OCI-LY3 (cell line): ENCODE data around the gene PCDHGB4.
A peak's percentile ranks its signal among the peaks of the same experiment; 100 is the strongest.

Source experiments
- H2AFZ ChIP-seq: fragments of 200-600, 300-600 bp; shearing (Covaris generic); 2 replicates; pipeline ENCODE4 v1.6.0; 2014; ENCODE audit warnings: antibody characterized with exemption, low read depth, low read length
- H3K27ac ChIP-seq: fragments of 200-600, 300-600 bp; sonication (generic); 2 replicates; pipeline ENCODE4 v1.5.1; 2014; ENCODE audit warnings: mild to moderate bottlenecking, low read length, moderate library complexity, mixed read lengths
- H3K27me3 ChIP-seq: fragments of 200-600, 300-600 bp; sonication (generic); 2 replicates; pipeline ENCODE4 v1.6.1; 2014; ENCODE audit warnings: low read depth, low read length, mixed read lengths
- H3K36me3 ChIP-seq: fragments of 200-600, 300-600 bp; sonication (generic); replicated peaks from 2 replicates; pipeline ENCODE3; 2014; ENCODE audit warnings: low read depth, low read length, mixed read lengths
- H3K4me1 ChIP-seq: fragments of 300-600, 200-600 bp; sonication (generic); 2 replicates; pipeline ENCODE4 v1.6.1; 2014; ENCODE audit warnings: low read length, mixed read lengths
- H3K4me2 ChIP-seq: fragments of 200-600, 300-600 bp; sonication (generic); 2 replicates; pipeline ENCODE4 v1.6.1; 2014; ENCODE audit warnings: low read length, mixed read lengths
- H3K4me3 ChIP-seq: fragments of 300-600, 200-600 bp; sonication (generic); 2 replicates; pipeline ENCODE4 v1.5.1; 2014; ENCODE audit warnings: antibody characterized with exemption, mild to moderate bottlenecking, low read length, moderate library complexity
- H3K79me2 ChIP-seq: fragments of 300-600, 200-600 bp; shearing (Covaris generic); 2 replicates; pipeline ENCODE4 v1.6.1; 2014; ENCODE audit warnings: mild to moderate bottlenecking, low read length, mixed read lengths
- H3K9ac ChIP-seq: fragments of 300-600, 200-600 bp; shearing (Covaris generic); 2 replicates; pipeline ENCODE4 v1.6.0; 2014; ENCODE audit warnings: mild to moderate bottlenecking, low read length, moderate library complexity
- H3K9me3 ChIP-seq: fragments of 200-600, 300-600 bp; shearing (Covaris generic); 2 replicates; pipeline ENCODE4 v1.6.1; 2014; ENCODE audit warnings: low read length, mixed read lengths; ENCODE audit not compliant: insufficient read depth
- H4K20me1 ChIP-seq: fragments of 200-600, 300-600 bp; sonication (generic); 2 replicates; pipeline ENCODE4 v1.6.1; 2016; ENCODE audit warnings: low read length, mixed read lengths; ENCODE audit not compliant: insufficient read depth
- EZH2phosphoT487 ChIP-seq: fragments of 200-600 bp; shearing (Covaris generic); IDR thresholded peaks from 2 replicates; pipeline ENCODE4 v1.6.1; 2018; ENCODE audit warnings: antibody characterized with exemption, mixed run types, low read depth
- TF ChIP-seq, protein P1 (sequence below): fragments of 200-600, 300-600 bp; sonication (generic); IDR thresholded peaks from 2 replicates; pipeline ENCODE4 v1.5.1; 2014; ENCODE audit warnings: antibody characterized with exemption, low read length, low read depth

PCDHGB4 gene

DNA sequence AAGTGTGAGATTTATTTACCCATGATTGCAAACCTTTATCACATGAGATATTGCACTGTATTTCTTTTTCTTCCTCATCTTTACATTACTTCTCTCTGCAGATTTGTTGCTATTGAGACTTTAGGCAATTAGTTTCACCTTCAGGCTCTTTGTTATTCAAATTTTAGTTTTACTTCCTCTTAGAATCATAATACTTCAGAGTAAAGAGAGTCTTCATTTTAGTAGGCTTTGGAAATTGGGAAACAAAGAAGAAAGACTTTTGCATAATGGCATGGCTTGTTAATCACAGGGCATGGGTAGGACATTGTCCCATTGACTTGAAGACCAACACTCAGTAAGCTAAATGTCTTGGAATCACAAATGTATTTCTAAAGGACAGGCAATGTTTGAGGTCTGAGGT, 24.8 kb upstream of the PCDHGB4 start:
- Histone ChIP-seq H3K9ac (no peak overlapping the region), H3K79me2 (no peaks in the 10 kb centered on the region), H3K27me3 (no peaks in the 10 kb centered on the region), H3K27ac (no peak overlapping the region), H2AFZ (no peak overlapping the region), H4K20me1 (no peaks in the 10 kb centered on the region), H3K9me3 (no peaks in the 10 kb centered on the region), H3K4me1 (no peaks in the 10 kb centered on the region), H3K4me3 (no peak overlapping the region), H3K4me2 (no peak overlapping the region), H3K36me3 (no peaks in the 10 kb centered on the region)
- TF ChIP-seq EZH2phosphoT487 = no peak

DNA sequence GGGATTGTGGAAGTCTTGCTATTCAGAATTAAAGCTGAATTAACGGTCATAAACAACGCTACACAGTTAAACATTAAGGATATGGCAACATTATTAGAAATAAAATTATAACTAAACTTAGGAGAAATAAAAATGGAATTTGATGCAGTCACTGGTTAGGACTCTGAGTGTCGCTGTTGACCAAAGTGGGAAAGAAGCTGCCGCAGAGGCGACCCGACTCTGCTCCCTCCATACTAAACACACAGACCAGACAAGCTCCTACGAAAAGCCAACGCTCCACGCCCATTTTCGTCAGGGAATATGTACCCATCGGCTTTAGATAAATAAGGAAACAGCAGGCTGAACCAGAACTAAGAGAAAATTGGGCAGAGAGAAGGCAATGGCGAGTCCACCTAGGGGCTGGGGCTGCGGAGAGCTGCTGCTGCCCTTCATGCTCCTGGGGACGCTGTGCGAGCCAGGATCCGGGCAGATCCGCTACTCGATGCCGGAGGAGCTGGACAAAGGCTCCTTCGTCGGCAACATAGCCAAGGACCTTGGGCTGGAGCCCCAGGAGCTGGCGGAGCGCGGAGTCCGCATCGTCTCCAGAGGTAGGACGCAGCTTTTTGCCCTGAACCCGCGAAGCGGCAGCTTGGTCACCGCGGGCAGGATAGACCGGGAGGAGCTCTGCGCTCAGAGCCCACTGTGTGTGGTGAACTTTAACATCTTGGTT, 23.4 kb upstream of the PCDHGB4 start, which contains the start of gene PCDHGA5:
PCDHGA5 (plus strand) TSS at position 211 of the 709 bp plus-strand sequence; CDS start at position 380, 169 bp downstream.
- no peaks in the 10 kb centered on the region for H3K36me3 ChIP-seq
- H3K4me1 ChIP-seq = no peaks in the 10 kb centered on the region
- H3K9me3 ChIP-seq = no peaks in the 10 kb centered on the region
- H3K4me2 ChIP-seq = no peak within 1 kb of the TSS
- H3K27me3 ChIP-seq = no peaks in the 10 kb centered on the region
- no peak within 1 kb of the TSS for H2AFZ ChIP-seq
- no peak within 1 kb of the TSS for H3K4me3 ChIP-seq
- H3K27ac ChIP-seq = no peak within 1 kb of the TSS
- H4K20me1 ChIP-seq = no peaks in the 10 kb centered on the region
- TF ChIP-seq, protein P1, sequence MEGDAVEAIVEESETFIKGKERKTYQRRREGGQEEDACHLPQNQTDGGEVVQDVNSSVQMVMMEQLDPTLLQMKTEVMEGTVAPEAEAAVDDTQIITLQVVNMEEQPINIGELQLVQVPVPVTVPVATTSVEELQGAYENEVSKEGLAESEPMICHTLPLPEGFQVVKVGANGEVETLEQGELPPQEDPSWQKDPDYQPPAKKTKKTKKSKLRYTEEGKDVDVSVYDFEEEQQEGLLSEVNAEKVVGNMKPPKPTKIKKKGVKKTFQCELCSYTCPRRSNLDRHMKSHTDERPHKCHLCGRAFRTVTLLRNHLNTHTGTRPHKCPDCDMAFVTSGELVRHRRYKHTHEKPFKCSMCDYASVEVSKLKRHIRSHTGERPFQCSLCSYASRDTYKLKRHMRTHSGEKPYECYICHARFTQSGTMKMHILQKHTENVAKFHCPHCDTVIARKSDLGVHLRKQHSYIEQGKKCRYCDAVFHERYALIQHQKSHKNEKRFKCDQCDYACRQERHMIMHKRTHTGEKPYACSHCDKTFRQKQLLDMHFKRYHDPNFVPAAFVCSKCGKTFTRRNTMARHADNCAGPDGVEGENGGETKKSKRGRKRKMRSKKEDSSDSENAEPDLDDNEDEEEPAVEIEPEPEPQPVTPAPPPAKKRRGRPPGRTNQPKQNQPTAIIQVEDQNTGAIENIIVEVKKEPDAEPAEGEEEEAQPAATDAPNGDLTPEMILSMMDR = no peak
- no peak for TF ChIP-seq EZH2phosphoT487
- H3K9ac ChIP-seq = no peak within 1 kb of the TSS
- H3K79me2 ChIP-seq = no peaks in the 10 kb centered on the region

DNA sequence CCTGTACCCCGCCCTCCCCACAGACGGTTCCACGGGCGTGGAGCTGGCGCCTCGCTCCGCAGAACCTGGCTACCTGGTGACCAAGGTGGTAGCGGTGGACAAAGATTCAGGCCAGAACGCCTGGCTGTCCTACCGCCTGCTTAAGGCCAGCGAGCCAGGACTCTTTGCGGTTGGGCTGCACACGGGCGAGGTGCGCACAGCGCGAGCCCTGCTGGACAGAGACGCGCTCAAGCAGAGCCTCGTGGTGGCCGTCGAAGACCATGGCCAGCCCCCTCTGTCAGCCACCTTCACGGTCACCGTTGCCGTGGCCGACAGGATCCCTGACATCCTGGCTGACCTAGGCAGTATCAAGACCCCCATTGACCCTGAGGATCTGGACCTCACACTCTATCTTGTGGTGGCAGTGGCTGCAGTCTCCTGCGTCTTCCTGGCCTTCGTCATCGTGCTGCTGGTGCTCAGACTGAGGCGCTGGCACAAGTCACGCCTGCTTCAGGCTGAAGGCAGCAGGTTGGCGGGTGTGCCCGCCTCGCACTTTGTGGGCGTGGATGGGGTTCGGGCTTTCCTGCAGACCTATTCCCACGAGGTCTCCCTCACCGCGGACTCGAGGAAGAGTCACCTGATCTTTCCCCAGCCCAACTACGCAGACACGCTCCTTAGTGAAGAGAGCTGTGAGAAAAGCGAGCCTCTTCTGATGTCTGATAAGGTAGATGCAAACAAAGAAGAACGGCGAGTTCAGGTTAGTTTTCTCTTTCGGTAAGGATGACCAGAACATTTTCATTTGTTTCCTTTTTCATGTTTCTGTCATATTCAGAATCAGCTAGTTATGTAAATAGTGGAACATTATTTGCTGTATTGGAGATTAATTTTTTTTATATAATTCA, 21.2 kb upstream of the PCDHGB4 start:
- no peaks in the 10 kb centered on the region for H3K79me2 ChIP-seq
- no peaks in the 10 kb centered on the region for H3K9me3 ChIP-seq
- TF ChIP-seq, protein P1 = no peak
- no peak for TF ChIP-seq EZH2phosphoT487
- no peaks in the 10 kb centered on the region for H3K27me3 ChIP-seq
- H2AFZ ChIP-seq = no peak overlapping the region
- H3K27ac ChIP-seq = no peak overlapping the region
- H4K20me1 ChIP-seq = no peaks in the 10 kb centered on the region
- H3K36me3 ChIP-seq = no peaks in the 10 kb centered on the region
- no peak overlapping the region for H3K9ac ChIP-seq
- no peak overlapping the region for H3K4me2 ChIP-seq
- H3K4me1 ChIP-seq = no peaks in the 10 kb centered on the region
- H3K4me3 ChIP-seq = no peak overlapping the region

DNA sequence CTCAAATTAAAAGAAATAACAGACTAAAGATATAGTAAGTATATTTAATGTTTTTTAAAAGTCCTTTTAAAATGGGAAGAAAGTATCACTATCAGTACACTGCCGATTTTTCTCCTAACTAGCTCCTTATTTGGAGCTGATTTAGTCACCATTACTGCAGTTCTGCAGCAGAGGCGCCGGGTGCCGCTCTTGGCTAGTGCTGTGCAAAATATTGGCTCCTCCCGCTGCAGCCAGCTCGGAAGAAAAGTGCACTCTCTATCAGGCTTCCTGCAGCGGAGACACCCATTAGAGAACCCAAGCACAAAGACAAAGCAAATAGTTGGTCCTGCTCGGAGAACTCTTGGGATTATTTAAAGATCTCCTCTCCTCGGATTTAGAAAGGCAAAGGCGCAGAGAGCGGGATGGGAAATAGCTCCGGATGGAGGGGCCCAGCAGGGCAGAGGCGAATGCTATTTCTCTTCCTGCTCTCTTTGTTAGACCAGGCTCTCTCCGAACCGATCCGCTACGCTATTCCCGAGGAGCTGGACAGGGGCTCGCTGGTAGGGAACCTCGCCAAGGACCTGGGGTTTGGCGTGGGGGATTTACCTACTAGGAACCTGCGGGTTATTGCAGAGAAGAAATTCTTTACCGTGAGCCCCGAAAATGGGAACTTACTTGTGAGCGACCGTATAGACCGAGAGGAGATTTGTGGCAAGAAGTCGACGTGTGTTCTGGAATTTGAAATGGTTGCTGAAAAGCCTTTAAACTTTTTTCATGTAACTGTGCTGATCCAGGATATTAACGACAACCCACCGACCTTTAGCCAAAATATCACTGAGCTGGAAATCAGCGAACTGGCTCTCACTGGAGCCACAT, 17.3 kb upstream of the PCDHGB4 start, which contains the start of gene PCDHGB3:
PCDHGB3 (plus strand) TSS at position 249 of the 855 bp plus-strand sequence; CDS start at position 402, 153 bp downstream.
- peak within 1 kb of the TSS; percentile 91 for H2AFZ ChIP-seq

More for the DNA sequence above, 17.3 kb upstream of the PCDHGB4 start, which contains the start of gene PCDHGB3:
- Histone ChIP-seq H3K9ac (peak within 1 kb of the TSS; percentile 57), H3K4me2 (peak within 1 kb of the TSS; percentile 77), H3K4me1 (no peaks in the 10 kb centered on the region), H3K27ac (no peak within 1 kb of the TSS), H3K9me3 (no peaks in the 10 kb centered on the region), H3K36me3 (no peaks in the 10 kb centered on the region), H3K27me3 (no peaks in the 10 kb centered on the region), H4K20me1 (no peaks in the 10 kb centered on the region), H3K79me2 (no peaks in the 10 kb centered on the region), H3K4me3 (peak within 1 kb of the TSS; percentile 76)
- TF ChIP-seq, protein P1 = peak; percentile 52
- TF ChIP-seq EZH2phosphoT487 = no peak
